Esophagus muscularis mucosa (tissue), 4 donors: ENCODE results near the gene ULBP3.

Experiments
- CTCF ChIP-seq, 3 experiments: fragments of 200-600 bp in 2 of 3; fragments of 450-650 bp in 1 of 3; sonication (generic) in 2 of 3; IDR thresholded peaks; one replicate each; pipeline ENCODE4 v1.5.1; 2017 to 2019; ENCODE audit warnings: antibody characterized with exemption in 3 of 3, mild to moderate bottlenecking in 2 of 3, moderate library complexity in 1 of 3
- EP300 ChIP-seq: sonication (generic); formaldehyde crosslinking; IDR thresholded peaks from one replicate; pipeline ENCODE4 v1.6.1; 2017; ENCODE audit warnings: antibody characterized with exemption
- POLR2A ChIP-seq: fragments of 450-650 bp; IDR thresholded peaks from one replicate; pipeline ENCODE4 v1.6.1; 2017; ENCODE audit warnings: antibody characterized with exemption, moderate library complexity, mild to moderate bottlenecking, low read depth
- POLR2AphosphoS5 ChIP-seq, 2 donors: sonication (generic); formaldehyde crosslinking; IDR thresholded peaks; one replicate each; pipeline ENCODE4 v1.6.1; 2017; ENCODE audit warnings: antibody characterized with exemption in 2 of 2

- TF ChIP-seq POLR2AphosphoS5 (IDR thresholded peaks at IDR 0.05) (peak in 1 of 2 donors; percentile 25), CTCF (IDR thresholded peaks at IDR 0.05) (peak; percentile 73 to 83 (median 77)), POLR2A (no peak), EP300 (no peak)
These were observed 52.4 kb downstream of the ULBP3 start for GRCh38 chr6:150016324-150017185.
